Epithelial cell of proximal tubule (primary cell): ENCODE results near the gene MTR. TPM values are rescaled to one million over a fixed set of nuclear protein-coding genes. Genes with fewer than 3 reads are reported as not detected.

Experiments used
- DNase-seq: peaks from one replicate; pipeline ENCODE4 v3.0.0-alpha.2; 2011; ENCODE audit warnings: low read depth
- H3K4me3 ChIP-seq: 2 replicates; pipeline ENCODE4 v1.5.1; 2011; ENCODE audit warnings: low read depth, mild to moderate bottlenecking, low read length
- CTCF ChIP-seq: conservative IDR thresholded peaks from 2 replicates; pipeline ENCODE4 v1.5.1; 2012; ENCODE audit warnings: low read depth, mild to moderate bottlenecking, low read length
- total RNA-seq: library from RNA; depleted of rRNA; stranded (reverse); fragments of >200 nt; gene quantifications from 2 replicates; pipeline ENCODE4 v1.2.3, GENCODE V29; 2015

MTR gene
- total RNA-seq, 1 donor from 2014 or later: 18.3 TPM

GRCh38 chr1:236944556-236944955 lies 149.5 kb downstream of the MTR start:
- no peak overlapping the region for H3K4me3 ChIP-seq
- no peak for TF ChIP-seq CTCF
- no peak for DNase-seq

GRCh38 chr1:236945002-236945401 lies 149.9 kb downstream of the MTR start:
- no peak for TF ChIP-seq CTCF
- no peak for DNase-seq
- no peak overlapping the region for H3K4me3 ChIP-seq

DNA sequence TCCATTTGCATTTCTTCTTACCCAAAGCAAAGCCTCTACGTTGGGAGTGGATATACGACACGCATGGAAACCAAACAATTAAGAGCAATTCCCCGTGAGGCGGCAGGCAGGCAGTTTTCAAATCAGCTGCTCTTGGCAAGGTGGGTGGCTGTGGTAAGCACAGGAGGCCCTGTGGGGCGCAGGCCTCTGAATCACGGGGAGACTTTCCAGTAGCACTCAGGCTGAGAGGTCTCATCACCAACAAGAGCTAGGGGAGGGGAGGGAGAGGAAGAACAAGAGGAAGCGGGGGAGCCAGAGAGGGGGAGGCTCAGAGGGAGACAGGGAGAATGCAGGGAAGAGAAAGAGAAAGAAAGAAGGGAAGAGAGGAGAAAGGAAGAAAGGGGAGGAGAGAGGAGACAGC lies 152.7 kb downstream of the MTR start:
- no peak overlapping the region for H3K4me3 ChIP-seq
- DNase-seq: no peak
- no peak for TF ChIP-seq CTCF

- no peak for TF ChIP-seq CTCF
- no peak overlapping the region for H3K4me3 ChIP-seq
- no peak for DNase-seq
These were observed 153.3 kb downstream of the MTR start for GRCh38 chr1:236948381-236948780.

DNA sequence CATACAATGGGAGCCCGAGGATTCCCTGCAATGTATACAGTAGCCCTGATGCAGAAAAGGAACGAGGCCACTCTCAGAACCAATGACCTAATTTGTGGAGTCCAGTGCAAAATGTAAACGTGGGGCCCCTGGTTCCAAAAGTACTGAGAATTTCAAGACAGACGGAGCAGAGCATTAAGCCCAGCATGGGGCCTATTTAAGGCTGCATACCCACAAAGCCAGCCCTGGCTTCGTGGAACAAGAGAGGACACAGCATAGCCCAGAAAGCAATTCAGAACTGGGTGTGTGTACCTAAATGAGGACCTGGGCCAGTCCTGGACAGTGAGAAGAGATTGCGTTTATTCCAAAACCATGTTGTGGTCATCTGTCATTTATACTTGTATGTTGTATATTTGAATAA lies 153.9 kb downstream of the MTR start:
- no peak for TF ChIP-seq CTCF
- H3K4me3 ChIP-seq: no peak overlapping the region
- DNase-seq: no peak

DNA sequence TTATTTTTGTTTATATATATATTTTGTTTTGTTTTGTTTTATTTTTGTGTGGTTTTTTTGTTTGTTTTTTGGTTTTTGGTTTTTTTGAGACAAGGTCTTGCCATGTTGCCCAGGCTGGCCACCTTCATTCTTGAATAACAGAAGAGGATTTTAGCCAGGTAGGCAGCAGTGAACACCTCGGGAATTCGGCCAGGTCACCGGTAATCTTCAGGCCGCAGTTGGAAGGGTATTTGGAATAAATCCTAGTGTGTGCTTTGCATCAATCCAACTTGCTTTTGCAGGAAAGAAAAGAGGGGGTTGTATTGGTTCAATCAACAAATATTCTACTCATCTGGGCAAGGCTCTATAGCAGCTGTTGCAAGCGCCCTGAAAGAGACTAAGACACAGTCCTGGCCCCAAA lies 155.3 kb downstream of the MTR start:
- no peak overlapping the region for H3K4me3 ChIP-seq
- no peak for TF ChIP-seq CTCF
- no peak for DNase-seq

- DNase-seq: no peak
- TF ChIP-seq CTCF: no peak
- no peak overlapping the region for H3K4me3 ChIP-seq
These were observed 156.6 kb downstream of the MTR start for GRCh38 chr1:236951672-236952071.
